GM12878 (cell line): ENCODE results near the gene KCND2. TPM values are rescaled to one million over a fixed set of nuclear protein-coding genes. Genes with fewer than 3 reads are reported as not detected.
A peak's percentile ranks its signal among the peaks of the same experiment; 100 is the strongest.

Experiments used
- ATAC-seq: fragments of 200-7000 bp; cut with Tn5 transposase; 3 replicates; pipeline ENCODE4 v1.9.1; 2020; ENCODE audit warnings: mild to moderate bottlenecking, moderate library complexity
- BruUV-seq: library from RNA; stranded (reverse); fragments of 400-500 nt; replicated peaks from 2 replicates; lab custom pipeline; 2021; lab: Mats Ljungman, UMichigan
- CTCF ChIA-PET: fragments of 300-600 bp; sonication (Branson Sonifier 250); formaldehyde crosslinking; extraction: SDS; loops from one replicate; lab custom pipeline; 2021; ENCODE audit warnings: inconsistent platforms; lab: Yijun Ruan, JAX
- POLR2A ChIA-PET: fragments of 350-600 bp; formaldehyde crosslinking; extraction: SDS; loops from one replicate; lab custom pipeline; 2021; ENCODE audit warnings: inconsistent platforms; lab: Charles Lee
- RAD21 ChIA-PET: fragments of 300-600 bp; sonication (Branson Sonifier 250); formaldehyde crosslinking; loops from one replicate; lab custom pipeline; 2023; ENCODE audit warnings: antibody characterized with exemption; ENCODE audit not compliant: unreplicated experiment; lab: Charles Lee
- SMC1A ChIA-PET: fragments of 300-600 bp; sonication (Branson Sonifier 250); formaldehyde crosslinking; loops from one replicate; lab custom pipeline; 2023; ENCODE audit not compliant: unreplicated experiment, uncharacterized antibody; lab: Charles Lee
- DNase-seq: peaks from one replicate; pipeline ENCODE4 v3.0.0-alpha.2; 2011; ENCODE audit warnings: low read depth, low spot score
- FAIRE-seq: peaks from 3 replicates; lab custom pipeline; 2011; peaks lifted over from hg19 to GRCh38; lab: Jason Lieb, UNC
- H2AFZ ChIP-seq: 2 replicates; pipeline ENCODE4 v1.6.0; 2011; ENCODE audit warnings: low read depth, low read length, control low read depth; ENCODE audit not compliant: control insufficient read depth
- H3K27ac ChIP-seq: 2 replicates; pipeline ENCODE4 v1.5.1; 2011; ENCODE audit warnings: control low read depth; ENCODE audit not compliant: control insufficient read depth, insufficient read depth
- H3K27me3 ChIP-seq, 2 experiments: replicated peaks in 1 of 2; 2 replicates each; pipeline versions ENCODE4 v1.6.0 to v1.6.1; 2011; ENCODE audit warnings: low read length in 1 of 2; ENCODE audit not compliant: control insufficient read depth in 2 of 2, insufficient read depth in 2 of 2
- H3K36me3 ChIP-seq, 2 experiments: 2 replicates each; pipeline ENCODE4 v1.5.1; 2011; ENCODE audit warnings: low read length in 1 of 2; ENCODE audit not compliant: control insufficient read depth in 2 of 2, insufficient read depth in 2 of 2
- H3K4me1 ChIP-seq: 2 replicates; pipeline ENCODE4 v1.6.1; 2011; ENCODE audit warnings: mild to moderate bottlenecking, low read length, moderate library complexity, mixed read lengths; ENCODE audit not compliant: control insufficient read depth, insufficient read depth
- H3K4me2 ChIP-seq: 2 replicates; pipeline ENCODE4 v1.6.0; 2011; ENCODE audit warnings: control low read depth; ENCODE audit not compliant: control insufficient read depth, insufficient read depth
- H3K4me3 ChIP-seq: fragments of 200-600 bp; sonication (generic); 2 replicates; pipeline ENCODE4 v1.5.1; 2016
- H3K79me2 ChIP-seq: 2 replicates; pipeline ENCODE4 v1.6.0; 2011; ENCODE audit warnings: low read length; ENCODE audit not compliant: control insufficient read depth, insufficient read depth
- H3K9ac ChIP-seq: 2 replicates; pipeline ENCODE4 v1.8.0; 2011; ENCODE audit warnings: low read length, control low read depth, mixed read lengths; ENCODE audit not compliant: control insufficient read depth, insufficient read depth
- H3K9me3 ChIP-seq: replicated peaks from 3 replicates; pipeline ENCODE4 v1.5.1; 2011; ENCODE audit warnings: mild to moderate bottlenecking, low read length; ENCODE audit not compliant: control insufficient read depth, insufficient read depth
- H4K20me1 ChIP-seq: 2 replicates; pipeline ENCODE4 v1.6.0; 2011; ENCODE audit not compliant: control insufficient read depth, insufficient read depth
- ATF3 ChIP-seq: IDR thresholded peaks from 2 replicates; pipeline ENCODE4 v1.6.1; 2011; ENCODE audit warnings: low read depth, mild to moderate bottlenecking, low read length, moderate library complexity, borderline replicate concordance; ENCODE audit errors: extremely low read depth
- BHLHE40 ChIP-seq, 2 experiments: fragments of 450-650 bp in 1 of 2; IDR thresholded peaks; 2 replicates each; pipeline ENCODE4 v1.6.1; 2011 to 2017; ENCODE audit warnings: low read depth in 2 of 2, borderline replicate concordance in 1 of 2, improper control_type of control experiment in 1 of 2, low read length in 1 of 2, mild to moderate bottlenecking in 1 of 2
- CREM ChIP-seq: IDR thresholded peaks from 2 replicates; pipeline ENCODE4 v1.6.1; 2014; ENCODE audit warnings: antibody characterized with exemption, low read depth
- E4F1 ChIP-seq: fragments of 450-650 bp; IDR thresholded peaks from 2 replicates; pipeline ENCODE4 v1.6.1; 2018; ENCODE audit warnings: borderline replicate concordance, mild to moderate bottlenecking; ENCODE audit not compliant: partially characterized antibody
- EP300 ChIP-seq, 2 experiments: fragments of 150-350 bp in 1 of 2; IDR thresholded peaks; 2 replicates each; pipeline ENCODE4 v1.6.1; 2011 to 2012; ENCODE audit warnings: low read depth in 2 of 2, low read length in 2 of 2, borderline replicate concordance in 1 of 2, improper control_type of control experiment in 1 of 2, inconsistent platforms in 1 of 2; ENCODE audit not compliant: control insufficient read depth in 1 of 2
- GABPA ChIP-seq: IDR thresholded peaks from 2 replicates; pipeline ENCODE4 v1.6.1; 2014; ENCODE audit warnings: antibody characterized with exemption, low read depth, mild to moderate bottlenecking, inconsistent platforms
- HDAC2 ChIP-seq: fragments of 200-600 bp; sonication (generic); IDR thresholded peaks from 2 replicates; pipeline ENCODE4 v1.6.1; 2017
- IKZF2 ChIP-seq, 2 experiments: fragments of 450-650 bp; IDR thresholded peaks; 2 replicates each; pipeline ENCODE4 v1.6.1; 2017; ENCODE audit warnings: mild to moderate bottlenecking in 2 of 2, moderate library complexity in 2 of 2
- MEF2A ChIP-seq: IDR thresholded peaks from 2 replicates; pipeline ENCODE4 v1.6.1; 2011; ENCODE audit warnings: low read depth, mild to moderate bottlenecking, low read length, moderate library complexity; ENCODE audit not compliant: insufficient read depth
- NR2C2 ChIP-seq: IDR thresholded peaks from 2 replicates; pipeline ENCODE4 v1.6.1; 2011; ENCODE audit warnings: borderline replicate concordance, low read depth; ENCODE audit not compliant: control insufficient read depth, insufficient read length
- RAD21 ChIP-seq: IDR thresholded peaks from 2 replicates; pipeline ENCODE4 v1.6.1; 2011; ENCODE audit warnings: mild to moderate bottlenecking, low read depth, low read length, moderate library complexity; ENCODE audit not compliant: insufficient read depth
- RFX5 ChIP-seq: IDR thresholded peaks from 2 replicates; pipeline ENCODE4 v1.6.1; 2011; ENCODE audit warnings: low read depth, low read length, improper control_type of control experiment
- RUNX3 ChIP-seq: IDR thresholded peaks from 2 replicates; pipeline ENCODE4 v1.6.1; 2012; ENCODE audit warnings: low read length, inconsistent platforms
- SMAD5 ChIP-seq: IDR thresholded peaks from 2 replicates; pipeline ENCODE4 v1.6.1; 2016; ENCODE audit warnings: antibody characterized with exemption, low read depth
- YY1 ChIP-seq: IDR thresholded peaks from 2 replicates; pipeline ENCODE4 v1.6.1; 2011; ENCODE audit warnings: low read depth, mild to moderate bottlenecking, low read length
- ZNF592 ChIP-seq: fragments of 450-650 bp; IDR thresholded peaks from 2 replicates; pipeline ENCODE4 v1.6.1; 2017; ENCODE audit warnings: mild to moderate bottlenecking, moderate library complexity
- whole genome bisulfite sequencing: methylation state at CpG from one replicate; pipeline ENCODE4 v1.1.6; 2016; ENCODE audit warnings: low lambda C conversion rate; ENCODE audit not compliant: insufficient replicate concordance, insufficient coverage; ENCODE audit errors: missing lambda C conversion rate; 5-methylcytosine and 5-hydroxymethylcytosine counted together
- in situ Hi-C: fragments of 300-500 bp; cut with MboI; formaldehyde crosslinking; loops from 9 replicates; pipeline ENCODE4 v1.14.3; 2018; ENCODE audit warnings: mixed read lengths
- intact Hi-C: fragments of 100-400 bp; cut with micrococcal nuclease; formaldehyde crosslinking; loops from one replicate; pipeline ENCODE4 v1.14.2; 2022; ENCODE audit not compliant: unreplicated experiment
- polyA plus RNA-seq, 11 experiments: library from polyadenylated mRNA; depleted of rRNA in 4 of 11; unstranded in 6 of 11; stranded (reverse) in 5 of 11; fragments of >200 nt; fragmentation: Nextera tagmentation in 4 of 11; fragmentation: Illumina TruSeq in 1 of 11; extraction: Ambion mirVana in 4 of 11; extraction: Trizol in 1 of 11; gene quantifications; 1 replicate in 1 of 11; 2 replicates in 10 of 11; pipeline versions ENCODE4 v1.2.1 to v1.2.3, GENCODE V29; 2011 to 2016; ENCODE audit warnings: inconsistent platforms in 2 of 11, missing spikeins in 2 of 11, low read depth in 1 of 11
- total RNA-seq, 4 experiments: library from RNA; depleted of rRNA in 3 of 4; stranded (reverse); fragments of >200 nt in 3 of 4; fragmentation: Illumina TruSeq in 1 of 4; extraction: Trizol in 1 of 4; gene quantifications; 2 replicates each; pipeline versions ENCODE4 v1.2.1 to v1.2.3, GENCODE V29; 2013 to 2021

KCND2 gene
- total and polyA plus RNA-seq, 10 of the 15 experiments (the other 5 are each of a cell fraction or from before 2014, with no cell fraction given), result 3.6 to 22.3 (median 6.3) TPM

GRCh38 chr7:120550494-120551048 is 277.6 kb downstream of the KCND2 start:
- Histone ChIP-seq H3K4me3 (no peak overlapping the region), H2AFZ (no peak overlapping the region; the same call in 1 of the 2 replicates), H3K27me3 (no peaks in the 10 kb centered on the region), H3K4me2 (no peak overlapping the region), H3K27ac (no peak overlapping the region), H4K20me1 (no peaks in the 10 kb centered on the region), H3K4me1 (peaks cover 20% of the 10 kb centered on the region), H3K79me2 (no peaks in the 10 kb centered on the region), H3K9ac (no peak overlapping the region), H3K36me3 (no peaks in the 10 kb centered on the region), H3K9me3 (no peaks in the 10 kb centered on the region)
- in situ Hi-C loops (loop anchor here (5.0 to 25.0 kb wide), 3 partner anchors 278 to 1288 kb away; partner anchors contain the start of gene KCND2), intact Hi-C loops (loop anchor here (5.0 to 10.0 kb wide), 3 partner anchors 148 to 486 kb away; no protein-coding TSS in a partner anchor)
- ChIA-PET SMC1A (interaction anchor here (0.8 to 3.5 kb wide), 7 partner anchors 11 to 615 kb away, joined by 3 to 15 read pairs (median 5); no protein-coding TSS in a partner anchor), POLR2A (interaction anchor here (1.4 kb wide), 1 partner anchor 11 kb away, joined by 3 read pairs; no protein-coding TSS in a partner anchor), CTCF (interaction anchor here (1.4 to 2.1 kb wide), 3 partner anchors 144 to 615 kb away, joined by 4 to 5 read pairs (median 5); partner anchors contain the start of gene KCND2), RAD21 (interaction anchor here (1.1 to 1.8 kb wide), 7 partner anchors 18 to 615 kb away, joined by 3 to 7 read pairs (median 4); no protein-coding TSS in a partner anchor)
- WGBS, result 4% methylated on average over 1 of the region's 1 CpG
- no TSS peak for BruUV-seq
- FAIRE-seq (no peak), DNase-seq (no peak), ATAC-seq (peak; percentile 55)
- TF ChIP-seq EP300 (IDR thresholded peaks at IDR 0.05; ENCODE audit: borderline replicate concordance in 1 of 2, control insufficient read depth in 1 of 2, low read depth in 2 of 2, low read length in 2 of 2) (0 out of 4 replicates have a peak, but pooled peaks of 1 of the 2 experiments have one; percentile 15), CREM (no peak), E4F1 (no peak), RAD21 (no peak), NR2C2 (no peak), MEF2A (no peak), YY1 (no peak), SMAD5 (no peak), RFX5 (no peak), RUNX3 (peak; percentile 68), HDAC2 (no peak), ZNF592 (no peak), GABPA (no peak), IKZF2 (IDR thresholded peaks at IDR 0.05) (peak; percentile 35 to 47; a peak in 3 of 4 replicates), BHLHE40 (IDR thresholded peaks at IDR 0.05; ENCODE audit: borderline replicate concordance in 1 of 2, low read depth in 2 of 2, low read length in 1 of 2) (no peak), ATF3 (no peak)
